ENCODE measurements around the gene MUCL3.
"Not testable (repeated sequence)": the region's sequence is repeated elsewhere in the genome, so short reads cannot be mapped to it uniquely, and the experiment has no call there.

- not testable (repeated sequence) for TF ChIP-seq CTCF (optimal IDR thresholded peaks at IDR 0.05 in 1 of 3, IDR thresholded peaks at IDR 0.05 in 1 of 3, conservative IDR thresholded peaks at IDR 0.05 in 1 of 3; ENCODE audit: extremely low read depth in 1 of 3, insufficient read depth in 2 of 3, low read length in 3 of 3); EZH2 (IDR thresholded peaks at IDR 0.05; ENCODE audit: low read length)
Measured at GRCh38 chr6:30924040-30924627, 16.6 kb upstream of the MUCL3 start.

Data from keratinocyte (primary cell).